Esophagus muscularis mucosa (tissue), 4 donors: Measurements from ENCODE around the gene TNFAIP8L1. TPM values are rescaled to one million over a fixed set of nuclear protein-coding genes. Genes with fewer than 3 reads are reported as not detected.

Experiments
- DNase-seq: peaks from one replicate; pipeline ENCODE4 v3.0.0-alpha.2; 2017; ENCODE audit errors: extremely low spot score
- H3K27ac ChIP-seq, 4 donors: fragments of 200-600 bp; sonication (generic); replicated peaks in 1 of 4; 1 replicate in 3 of 4; 2 replicates in 1 of 4; pipeline ENCODE4 v1.5.1; 2016 to 2019; ENCODE audit warnings: mild to moderate bottlenecking in 1 of 4
- H3K27me3 ChIP-seq, 4 donors: fragments of 200-600 bp; sonication (generic); one replicate each; pipeline versions ENCODE4 v1.5.1 to v1.6.0; 2016 to 2019
- H3K36me3 ChIP-seq, 4 donors: fragments of 200-600 bp; sonication (generic); one replicate each; pipeline ENCODE4 v1.5.1; 2016 to 2019
- H3K4me1 ChIP-seq, 4 donors: fragments of 200-600 bp; sonication (generic); one replicate each; pipeline ENCODE4 v1.5.1; 2016 to 2019
- H3K4me3 ChIP-seq, 4 donors: fragments of 200-600 bp; sonication (generic); 1 replicate in 2 of 4; 2 replicates in 2 of 4; pipeline ENCODE4 v1.5.1; 2016 to 2019; ENCODE audit warnings: mild to moderate bottlenecking in 4 of 4, moderate library complexity in 1 of 4
- H3K9me3 ChIP-seq, 4 donors: fragments of 200-600 bp; sonication (generic); 1 replicate in 3 of 4; 2 replicates in 1 of 4; pipeline ENCODE4 v1.5.1; 2016 to 2019
- EP300 ChIP-seq: sonication (generic); formaldehyde crosslinking; IDR thresholded peaks from one replicate; pipeline ENCODE4 v1.6.1; 2017; ENCODE audit warnings: antibody characterized with exemption
- POLR2A ChIP-seq: fragments of 450-650 bp; IDR thresholded peaks from one replicate; pipeline ENCODE4 v1.6.1; 2017; ENCODE audit warnings: antibody characterized with exemption, moderate library complexity, mild to moderate bottlenecking, low read depth
- POLR2AphosphoS5 ChIP-seq, 2 donors: sonication (generic); formaldehyde crosslinking; IDR thresholded peaks; one replicate each; pipeline ENCODE4 v1.6.1; 2017; ENCODE audit warnings: antibody characterized with exemption in 2 of 2
- WGBS: methylation state at CpG from one replicate; pipeline ENCODE4 v1.1.5; 2018; 5-methylcytosine and 5-hydroxymethylcytosine counted together
- intact Hi-C: fragments of 100-400 bp; cut with DNase I; formaldehyde crosslinking; loops from one replicate; pipeline ENCODE4 v1.15.1; 2023
- total RNA-seq, 4 donors: library from RNA; depleted of rRNA; stranded (reverse); fragments of >200 nt; gene quantifications; one replicate each; pipeline versions ENCODE4 v1.1.0 to v1.2.1, GENCODE V29; 2016
- TF ChIP-seq, protein P1 (sequence below), 3 experiments: fragments of 200-600 bp in 2 of 3; fragments of 450-650 bp in 1 of 3; sonication (generic) in 2 of 3; IDR thresholded peaks; one replicate each; pipeline ENCODE4 v1.5.1; 2017 to 2019; ENCODE audit warnings: antibody characterized with exemption in 3 of 3, mild to moderate bottlenecking in 2 of 3, moderate library complexity in 1 of 3

The TNFAIP8L1 gene
- total RNA-seq, 4 donors from 2014 or later, result 5.5 to 16.5 (median 13.2) TPM

DNA sequence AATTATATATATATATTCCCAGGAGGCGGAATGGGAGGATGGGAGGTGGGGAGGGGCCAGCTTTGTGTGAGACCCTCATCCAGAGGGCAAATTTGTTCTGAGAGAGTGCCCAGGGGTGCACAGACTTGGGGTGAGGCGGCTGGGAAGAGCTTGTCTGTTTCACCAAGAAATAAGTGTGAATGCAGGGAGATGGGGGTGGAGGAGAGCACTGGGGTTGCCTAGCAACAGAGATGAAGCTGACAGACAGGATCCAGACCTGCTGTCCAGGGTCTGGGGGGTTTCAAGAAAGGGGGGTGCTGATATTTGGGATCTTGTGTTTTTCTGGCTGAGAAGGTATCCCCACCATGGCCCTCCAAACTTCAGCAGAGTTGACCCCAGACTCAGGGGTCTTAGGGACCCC is 18.6 kb upstream of the TNFAIP8L1 start:
- H3K36me3 ChIP-seq, result no peaks in the 10 kb centered on the region
- no peak for DNase-seq
- TF ChIP-seq POLR2A, result no peak
- TF ChIP-seq EP300, result no peak
- TF ChIP-seq POLR2AphosphoS5 (IDR thresholded peaks at IDR 0.05), result no peak
- TF ChIP-seq, protein P1, sequence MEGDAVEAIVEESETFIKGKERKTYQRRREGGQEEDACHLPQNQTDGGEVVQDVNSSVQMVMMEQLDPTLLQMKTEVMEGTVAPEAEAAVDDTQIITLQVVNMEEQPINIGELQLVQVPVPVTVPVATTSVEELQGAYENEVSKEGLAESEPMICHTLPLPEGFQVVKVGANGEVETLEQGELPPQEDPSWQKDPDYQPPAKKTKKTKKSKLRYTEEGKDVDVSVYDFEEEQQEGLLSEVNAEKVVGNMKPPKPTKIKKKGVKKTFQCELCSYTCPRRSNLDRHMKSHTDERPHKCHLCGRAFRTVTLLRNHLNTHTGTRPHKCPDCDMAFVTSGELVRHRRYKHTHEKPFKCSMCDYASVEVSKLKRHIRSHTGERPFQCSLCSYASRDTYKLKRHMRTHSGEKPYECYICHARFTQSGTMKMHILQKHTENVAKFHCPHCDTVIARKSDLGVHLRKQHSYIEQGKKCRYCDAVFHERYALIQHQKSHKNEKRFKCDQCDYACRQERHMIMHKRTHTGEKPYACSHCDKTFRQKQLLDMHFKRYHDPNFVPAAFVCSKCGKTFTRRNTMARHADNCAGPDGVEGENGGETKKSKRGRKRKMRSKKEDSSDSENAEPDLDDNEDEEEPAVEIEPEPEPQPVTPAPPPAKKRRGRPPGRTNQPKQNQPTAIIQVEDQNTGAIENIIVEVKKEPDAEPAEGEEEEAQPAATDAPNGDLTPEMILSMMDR (IDR thresholded peaks at IDR 0.05), result no peak
- no peaks in the 10 kb centered on the region for H3K4me1 ChIP-seq
- no peak overlapping the region for H3K4me3 ChIP-seq
- H3K27ac ChIP-seq, result no peak overlapping the region
- H3K9me3 ChIP-seq, result no peaks in the 10 kb centered on the region
- peaks cover 0 to 55% (median 2%) of the 10 kb centered on the region in 4 donors for H3K27me3 ChIP-seq
- 23% methylated on average over 2 of the region's 2 CpGs for WGBS
- intact Hi-C loops, result no loop called here

GRCh38 chr19:4622695-4623421 is 16.5 kb upstream of the TNFAIP8L1 start:
- Histone ChIP-seq H3K27ac (no peak overlapping the region), H3K36me3 (no peaks in the 10 kb centered on the region), H3K27me3 (peaks cover 0 to 67% (median 2%) of the 10 kb centered on the region in 4 donors), H3K4me3 (no peak overlapping the region), H3K4me1 (no peaks in the 10 kb centered on the region), H3K9me3 (no peaks in the 10 kb centered on the region)
- no peak for DNase-seq
- 54% methylated on average over 12 of the region's 12 CpGs for WGBS
- intact Hi-C loops, result no loop called here
- TF ChIP-seq, protein P1 (IDR thresholded peaks at IDR 0.05), result no peak
- TF ChIP-seq POLR2A (no peak), EP300 (no peak), POLR2AphosphoS5 (IDR thresholded peaks at IDR 0.05) (no peak)

DNA sequence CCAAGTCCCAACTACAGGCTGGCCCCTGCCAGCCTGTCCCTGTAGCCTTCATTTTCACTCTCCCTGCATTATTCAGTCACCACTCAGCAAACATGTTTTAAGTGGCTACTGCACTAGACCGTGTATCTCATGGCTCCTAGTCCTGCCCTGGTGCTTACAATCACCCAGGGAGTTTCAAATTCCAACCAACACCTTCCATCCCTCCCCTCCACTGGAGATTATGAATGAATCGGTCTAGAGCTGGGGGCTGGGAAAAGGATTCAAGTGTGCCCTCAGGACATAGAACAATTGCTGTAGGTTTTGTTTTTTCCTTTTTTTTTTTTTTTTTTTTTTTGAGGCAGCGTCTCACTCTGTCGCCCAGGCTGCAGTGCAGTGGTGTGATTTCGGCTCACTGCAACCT is 15.0 kb upstream of the TNFAIP8L1 start:
- Histone ChIP-seq H3K4me1 (no peaks in the 10 kb centered on the region), H3K4me3 (no peak overlapping the region), H3K36me3 (no peaks in the 10 kb centered on the region), H3K9me3 (no peaks in the 10 kb centered on the region), H3K27ac (no peak overlapping the region), H3K27me3 (peaks cover 0 to 76% (median 2%) of the 10 kb centered on the region in 4 donors)
- TF ChIP-seq, protein P1 (IDR thresholded peaks at IDR 0.05), result no peak
- no peak for TF ChIP-seq EP300
- no peak for TF ChIP-seq POLR2AphosphoS5 (IDR thresholded peaks at IDR 0.05)
- no peak for TF ChIP-seq POLR2A
- intact Hi-C loops, result no loop called here
- DNase-seq, result no peak
- 81% methylated on average over 5 of the region's 5 CpGs for WGBS

DNA sequence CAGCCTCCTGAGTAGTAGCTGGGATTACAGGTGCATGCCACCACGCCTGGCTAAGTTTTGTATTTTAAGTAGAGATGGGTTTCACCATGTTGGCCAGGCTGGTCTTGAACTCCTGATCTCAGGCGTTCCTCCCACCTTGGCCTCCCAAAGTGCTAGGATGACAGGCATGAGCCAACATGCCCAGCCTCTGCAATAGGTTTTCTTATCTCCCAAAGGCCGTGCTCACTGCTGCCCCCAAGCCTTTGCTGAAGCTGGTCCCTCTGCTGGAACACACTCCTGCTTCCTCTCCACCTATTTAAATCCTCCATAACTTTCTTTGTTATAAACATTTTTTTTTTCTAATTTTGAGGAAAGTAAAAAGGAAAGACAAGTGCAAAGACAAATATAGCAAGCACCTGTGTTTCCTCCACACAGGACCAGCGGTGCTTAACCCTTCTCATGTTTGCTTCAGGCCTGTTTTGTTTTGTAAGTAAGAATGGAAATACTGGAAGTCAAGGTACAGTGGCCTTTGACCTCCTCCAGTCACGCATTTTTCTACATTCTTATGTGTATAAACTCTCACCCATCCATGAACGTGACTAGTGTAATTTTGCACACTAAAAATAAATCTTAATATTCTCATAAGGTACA is 14.5 kb upstream of the TNFAIP8L1 start:
- Histone ChIP-seq H3K36me3 (no peaks in the 10 kb centered on the region), H3K27me3 (peaks cover 0 to 72% (median 2%) of the 10 kb centered on the region in 4 donors), H3K27ac (no peak overlapping the region), H3K4me1 (no peaks in the 10 kb centered on the region), H3K4me3 (no peak overlapping the region), H3K9me3 (no peaks in the 10 kb centered on the region)
- TF ChIP-seq EP300, result no peak
- TF ChIP-seq POLR2AphosphoS5 (IDR thresholded peaks at IDR 0.05), result no peak
- TF ChIP-seq, protein P1 (IDR thresholded peaks at IDR 0.05), result no peak
- no peak for TF ChIP-seq POLR2A
- intact Hi-C loops, result no loop called here
- DNase-seq, result no peak
- WGBS, result 58% methylated on average over 6 of the region's 6 CpGs
